ENCODE results near the gene ZNF408.
"Not testable (repeated sequence)": the region's sequence is repeated elsewhere in the genome, so short reads cannot be mapped to it uniquely, and the experiment has no call there.

ZNF408 gene

GRCh38 chr11:46710821-46711269 is 10.0 kb downstream of the ZNF408 start:
- Histone ChIP-seq H3K36me3 (peaks cover 20% of the 10 kb centered on the region), H3K4me1 (ENCODE audit: control insufficient read depth in 1 of 2, insufficient read depth in 1 of 2, low read depth in 1 of 2, low read length in 1 of 2) (no peaks in the 10 kb centered on the region), H3K27ac (no peak overlapping the region), H3K27me3 (no peaks in the 10 kb centered on the region), H3K4me3 (ENCODE audit: low read depth in 1 of 2, low read length in 1 of 2) (no peak overlapping the region), H3K9me3 (no peaks in the 10 kb centered on the region)
- TF ChIP-seq CTCF (IDR thresholded peaks at IDR 0.05): no peak

- H3K9me3 ChIP-seq: no peaks in the 10 kb centered on the region
- H3K36me3 ChIP-seq: peaks cover 15% of the 10 kb centered on the region
- no peak overlapping the region for H3K27ac ChIP-seq
- no peaks in the 10 kb centered on the region for H3K4me1 ChIP-seq (ENCODE audit: control insufficient read depth in 1 of 2, insufficient read depth in 1 of 2, low read depth in 1 of 2, low read length in 1 of 2)
- H3K27me3 ChIP-seq: no peaks in the 10 kb centered on the region
- H3K4me3 ChIP-seq (ENCODE audit: low read depth in 1 of 2, low read length in 1 of 2): no peak overlapping the region
- no peak for TF ChIP-seq CTCF (IDR thresholded peaks at IDR 0.05)
Observed at GRCh38 chr11:46711303-46711702, 10.5 kb downstream of the ZNF408 start.

- no peak overlapping the region for H3K27ac ChIP-seq
- no peak overlapping the region for H3K4me3 ChIP-seq (ENCODE audit: low read depth in 1 of 2, low read length in 1 of 2)
- no peaks in the 10 kb centered on the region for H3K4me1 ChIP-seq (ENCODE audit: control insufficient read depth in 1 of 2, insufficient read depth in 1 of 2, low read depth in 1 of 2, low read length in 1 of 2)
- no peaks in the 10 kb centered on the region for H3K9me3 ChIP-seq
- no peak for TF ChIP-seq CTCF (IDR thresholded peaks at IDR 0.05)
- no peaks in the 10 kb centered on the region for H3K36me3 ChIP-seq
- H3K27me3 ChIP-seq: no peaks in the 10 kb centered on the region
Observed at GRCh38 chr11:46712874-46713576, 12.2 kb downstream of the ZNF408 start.

GRCh38 chr11:46717825-46718154 is 17.0 kb downstream of the ZNF408 start:
- not testable (repeated sequence) for H3K27me3 ChIP-seq; H3K36me3 ChIP-seq; H3K9me3 ChIP-seq; H3K4me3 ChIP-seq (ENCODE audit: low read depth in 1 of 2, low read length in 1 of 2); H3K27ac ChIP-seq; H3K4me1 ChIP-seq (ENCODE audit: control insufficient read depth in 1 of 2, insufficient read depth in 1 of 2, low read depth in 1 of 2, low read length in 1 of 2)

GRCh38 chr11:46718155-46719019 is 17.6 kb downstream of the ZNF408 start:
- TF ChIP-seq CTCF (IDR thresholded peaks at IDR 0.05): no peak
- Histone ChIP-seq H3K27ac (no peak overlapping the region), H3K36me3 (no peaks in the 10 kb centered on the region), H3K4me1 (ENCODE audit: control insufficient read depth in 1 of 2, insufficient read depth in 1 of 2, low read depth in 1 of 2, low read length in 1 of 2) (no peaks in the 10 kb centered on the region), H3K9me3 (no peaks in the 10 kb centered on the region), H3K27me3 (no peaks in the 10 kb centered on the region), H3K4me3 (ENCODE audit: low read depth in 1 of 2, low read length in 1 of 2) (no peak overlapping the region)

GRCh38 chr11:46719048-46719542 is 18.3 kb downstream of the ZNF408 start, which contains the start of gene F2:
Gene F2 (plus strand): TSS chr11:46719213. CDS start chr11:46719236, 23 bp downstream.
- no peaks in the 10 kb centered on the region for H3K4me1 ChIP-seq (ENCODE audit: control insufficient read depth in 1 of 2, insufficient read depth in 1 of 2, low read depth in 1 of 2, low read length in 1 of 2)
- H3K36me3 ChIP-seq: no peaks in the 10 kb centered on the region
- no peak within 1 kb of the TSS for H3K27ac ChIP-seq
- no peaks in the 10 kb centered on the region for H3K27me3 ChIP-seq
- H3K9me3 ChIP-seq: no peaks in the 10 kb centered on the region
- TF ChIP-seq CTCF (IDR thresholded peaks at IDR 0.05): no peak
- H3K4me3 ChIP-seq (ENCODE audit: low read depth in 1 of 2, low read length in 1 of 2): no peak within 1 kb of the TSS

All from neutrophil (primary cell).